ENCODE results near the gene SIRT7.
"Not testable (repeated sequence)": the region's sequence is repeated elsewhere in the genome, so short reads cannot be mapped to it uniquely, and the experiment has no call there.

SIRT7 gene

GRCh38 chr17:81953443-81953842, 35.5 kb upstream of the SIRT7 start:
- H3K4me3 ChIP-seq (ENCODE audit: low read depth, low read length) = not testable (repeated sequence)
- DNase-seq (ENCODE audit: low read depth) = peak; percentile 29
- TF ChIP-seq, protein P1, sequence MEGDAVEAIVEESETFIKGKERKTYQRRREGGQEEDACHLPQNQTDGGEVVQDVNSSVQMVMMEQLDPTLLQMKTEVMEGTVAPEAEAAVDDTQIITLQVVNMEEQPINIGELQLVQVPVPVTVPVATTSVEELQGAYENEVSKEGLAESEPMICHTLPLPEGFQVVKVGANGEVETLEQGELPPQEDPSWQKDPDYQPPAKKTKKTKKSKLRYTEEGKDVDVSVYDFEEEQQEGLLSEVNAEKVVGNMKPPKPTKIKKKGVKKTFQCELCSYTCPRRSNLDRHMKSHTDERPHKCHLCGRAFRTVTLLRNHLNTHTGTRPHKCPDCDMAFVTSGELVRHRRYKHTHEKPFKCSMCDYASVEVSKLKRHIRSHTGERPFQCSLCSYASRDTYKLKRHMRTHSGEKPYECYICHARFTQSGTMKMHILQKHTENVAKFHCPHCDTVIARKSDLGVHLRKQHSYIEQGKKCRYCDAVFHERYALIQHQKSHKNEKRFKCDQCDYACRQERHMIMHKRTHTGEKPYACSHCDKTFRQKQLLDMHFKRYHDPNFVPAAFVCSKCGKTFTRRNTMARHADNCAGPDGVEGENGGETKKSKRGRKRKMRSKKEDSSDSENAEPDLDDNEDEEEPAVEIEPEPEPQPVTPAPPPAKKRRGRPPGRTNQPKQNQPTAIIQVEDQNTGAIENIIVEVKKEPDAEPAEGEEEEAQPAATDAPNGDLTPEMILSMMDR (IDR thresholded peaks at IDR 0.05; ENCODE audit: insufficient read depth, low read depth, low read length, missing control alignments) = peak; percentile 12

DNA sequence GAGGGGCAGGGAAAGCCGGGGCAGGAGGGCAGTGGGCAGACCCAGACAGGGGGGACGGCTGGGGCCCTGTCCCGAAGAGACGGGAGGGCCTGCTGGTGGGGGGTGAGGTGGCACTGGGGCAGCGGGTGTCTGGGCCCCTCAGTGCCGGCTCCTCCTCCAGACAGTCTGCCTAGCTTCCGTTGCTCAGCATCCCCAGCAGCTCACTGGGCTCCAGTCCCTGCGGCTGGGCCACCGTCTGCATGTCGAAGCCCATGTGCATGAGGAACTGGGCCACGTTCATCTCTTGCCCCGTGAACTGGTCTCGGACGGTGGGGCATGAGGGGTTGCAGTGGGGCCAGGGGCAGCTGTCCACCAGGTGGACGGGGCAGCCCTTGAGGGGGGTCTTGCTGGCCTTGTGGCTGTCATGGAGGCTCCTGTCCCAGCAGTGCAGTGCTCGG, 34.8 kb upstream of the SIRT7 start:
- TF ChIP-seq, protein P1 (IDR thresholded peaks at IDR 0.05; ENCODE audit: insufficient read depth, low read depth, low read length, missing control alignments) = no peak
- no peak overlapping the region for H3K4me3 ChIP-seq (ENCODE audit: low read depth, low read length)
- no peak for DNase-seq (ENCODE audit: low read depth)

GRCh38 chr17:81951785-81952684, 34.1 kb upstream of the SIRT7 start:
- no peak overlapping the region for H3K4me3 ChIP-seq (ENCODE audit: low read depth, low read length)
- no peak for DNase-seq (ENCODE audit: low read depth)
- TF ChIP-seq, protein P1 (IDR thresholded peaks at IDR 0.05; ENCODE audit: insufficient read depth, low read depth, low read length, missing control alignments) = no peak

DNA sequence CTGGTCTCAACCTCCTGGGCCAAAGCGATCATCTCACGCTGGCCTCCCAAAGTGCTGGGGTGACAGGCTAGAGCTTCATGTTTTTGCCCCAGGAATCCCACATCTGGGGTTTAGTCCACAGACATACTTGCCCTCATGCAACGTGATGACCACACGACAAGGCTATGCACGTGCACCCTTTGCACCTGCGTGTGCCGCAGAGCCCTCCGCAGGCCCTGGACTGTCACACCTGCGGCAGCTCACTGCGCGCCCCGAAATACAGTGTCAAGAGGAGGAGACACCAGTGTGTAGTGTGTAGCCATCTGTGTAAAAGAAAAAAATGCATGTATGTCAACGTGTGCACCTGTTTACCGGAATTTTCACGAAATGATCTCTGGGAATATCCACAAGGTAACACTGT, 32.5 kb upstream of the SIRT7 start:
- no peak overlapping the region for H3K4me3 ChIP-seq (ENCODE audit: low read depth, low read length)
- TF ChIP-seq, protein P1 (IDR thresholded peaks at IDR 0.05; ENCODE audit: insufficient read depth, low read depth, low read length, missing control alignments) = no peak
- DNase-seq (ENCODE audit: low read depth) = no peak

- DNase-seq (ENCODE audit: low read depth) = no peak
- TF ChIP-seq, protein P1 (IDR thresholded peaks at IDR 0.05; ENCODE audit: insufficient read depth, low read depth, low read length, missing control alignments) = no peak
- H3K4me3 ChIP-seq (ENCODE audit: low read depth, low read length) = no peak overlapping the region
These were observed 30.8 kb upstream of the SIRT7 start for GRCh38 chr17:81948635-81949378.

- H3K4me3 ChIP-seq (ENCODE audit: low read depth, low read length) = no peak within 1 kb of the TSS
- TF ChIP-seq, protein P1 (IDR thresholded peaks at IDR 0.05; ENCODE audit: insufficient read depth, low read depth, low read length, missing control alignments) = no peak
- DNase-seq (ENCODE audit: low read depth) = no peak
These were observed 29.2 kb upstream of the SIRT7 start, which contains the start of gene MYADML2 for GRCh38 chr17:81947189-81947588. TSS of gene MYADML2 (minus strand) at chr17:81947233. CDS start at chr17:81941741, 5,492 bp downstream.

Measured in GM12865 (cell line).